HG02610 (cell line): ENCODE results near the gene SORT1.
"Not testable (repeated sequence)": the region's sequence is repeated elsewhere in the genome, so short reads cannot be mapped to it uniquely, and the experiment has no call there.

Experiments used
- ATAC-seq: cut with Tn5 transposase; IDR thresholded peaks from one replicate; pipeline ENCODE4 v1.9.1; 2021; ENCODE audit warnings: mild to moderate bottlenecking, moderate library complexity; ENCODE audit not compliant: unreplicated experiment

SORT1 gene

GRCh38 chr1:109350182-109350581, 47.5 kb downstream of the SORT1 start:
- ATAC-seq, result no peak

GRCh38 chr1:109347511-109347910, 50.2 kb downstream of the SORT1 start:
- ATAC-seq, result no peak

- no peak for ATAC-seq
Observed at GRCh38 chr1:109341944-109342930, 55.5 kb downstream of the SORT1 start.

GRCh38 chr1:109338608-109339007, 59.1 kb downstream of the SORT1 start:
- ATAC-seq, result no peak

- no peak for ATAC-seq
Observed at GRCh38 chr1:109338091-109338490, 59.6 kb downstream of the SORT1 start.

- no peak for ATAC-seq
Observed at GRCh38 chr1:109335091-109335490, 62.6 kb downstream of the SORT1 start.

GRCh38 chr1:109331113-109331512, 66.6 kb downstream of the SORT1 start:
- ATAC-seq, result no peak

GRCh38 chr1:109327285-109327684, 70.4 kb downstream of the SORT1 start:
- no peak for ATAC-seq

- ATAC-seq, result no peak
Observed at GRCh38 chr1:109322974-109323373, 74.7 kb downstream of the SORT1 start.

GRCh38 chr1:109319114-109319513, 78.6 kb downstream of the SORT1 start:
- ATAC-seq, result no peak

- no peak for ATAC-seq
Observed at GRCh38 chr1:109316506-109316905, 81.2 kb downstream of the SORT1 start.

- ATAC-seq, result no peak
Observed at GRCh38 chr1:109315288-109315687, 82.4 kb downstream of the SORT1 start.

GRCh38 chr1:109314795-109315194, 82.9 kb downstream of the SORT1 start:
- ATAC-seq, result no peak

- no peak for ATAC-seq
Observed at GRCh38 chr1:109312978-109313775, 84.5 kb downstream of the SORT1 start.

- no peak for ATAC-seq
Observed at GRCh38 chr1:109312246-109312645, 85.5 kb downstream of the SORT1 start.

GRCh38 chr1:109309347-109309746, 88.4 kb downstream of the SORT1 start:
- no peak for ATAC-seq

GRCh38 chr1:109307274-109308021, 90.3 kb downstream of the SORT1 start:
- no peak for ATAC-seq

- no peak for ATAC-seq
Observed at GRCh38 chr1:109306832-109307273, 90.9 kb downstream of the SORT1 start, which contains the start of gene MYBPHL. TSS of gene MYBPHL (minus strand) at chr1:109307011. CDS start at chr1:109306991, 20 bp downstream.

- ATAC-seq, result not testable (repeated sequence)
Observed at GRCh38 chr1:109305991-109306390, 91.7 kb downstream of the SORT1 start.

- no peak for ATAC-seq
Observed at GRCh38 chr1:109304226-109304920, 93.3 kb downstream of the SORT1 start.
